Adrenal gland (tissue), 5 donors: ENCODE measurements around the gene ZMYND8.
"Not testable (repeated sequence)": the region's sequence is repeated elsewhere in the genome, so short reads cannot be mapped to it uniquely, and the experiment has no call there.

ENCODE experiments used
- CTCF ChIP-seq, 6 experiments: fragments of 450-650 bp in 4 of 6; fragments of 200-600 bp in 2 of 6; sonication (generic) in 1 of 6; IDR thresholded peaks; 1 replicate in 5 of 6; 2 replicates in 1 of 6; pipeline versions ENCODE4 v1.5.1 to v1.8.0; 2016 to 2021; ENCODE audit warnings: antibody characterized with exemption in 6 of 6, mild to moderate bottlenecking in 2 of 6, moderate library complexity in 1 of 6
- POLR2A ChIP-seq, 2 donors: fragments of 450-650 bp; IDR thresholded peaks; one replicate each; pipeline ENCODE4 v1.6.1; 2017; ENCODE audit warnings: antibody characterized with exemption in 2 of 2, mild to moderate bottlenecking in 2 of 2, moderate library complexity in 1 of 2
- donor health status: DM: no; HTN: no; CAD: no.

- TF ChIP-seq CTCF, POLR2A (IDR thresholded peaks at IDR 0.05): not testable (repeated sequence)
These were observed 116.4 kb downstream of the ZMYND8 start for GRCh38 chr20:47240096-47240495.
